HG03280 (cell line): Measurements from ENCODE around the gene SLC22A23.
"Not testable (repeated sequence)": the region's sequence is repeated elsewhere in the genome, so short reads cannot be mapped to it uniquely, and the experiment has no call there.

Experiments
- ATAC-seq: cut with Tn5 transposase; IDR thresholded peaks from one replicate; pipeline ENCODE4 v1.9.1; 2021; ENCODE audit warnings: mild to moderate bottlenecking, moderate library complexity; ENCODE audit not compliant: unreplicated experiment

SLC22A23 gene

GRCh38 chr6:3389390-3390167 is 67.3 kb downstream of the SLC22A23 start:
- no peak for ATAC-seq

- ATAC-seq: no peak
Observed at GRCh38 chr6:3388786-3389185, 68.1 kb downstream of the SLC22A23 start.

- no peak for ATAC-seq
Observed at GRCh38 chr6:3386374-3386857, 70.4 kb downstream of the SLC22A23 start.

- no peak for ATAC-seq
Observed at GRCh38 chr6:3385660-3386151, 71.1 kb downstream of the SLC22A23 start.

- ATAC-seq: not testable (repeated sequence)
Observed at GRCh38 chr6:3385181-3385580, 71.7 kb downstream of the SLC22A23 start.

GRCh38 chr6:3384241-3385143 is 72.4 kb downstream of the SLC22A23 start:
- no peak for ATAC-seq

- ATAC-seq: no peak
Observed at GRCh38 chr6:3383525-3383924, 73.3 kb downstream of the SLC22A23 start.

- ATAC-seq: no peak
Observed at GRCh38 chr6:3382326-3383279, 74.2 kb downstream of the SLC22A23 start.

GRCh38 chr6:3381233-3381921 is 75.5 kb downstream of the SLC22A23 start:
- ATAC-seq: no peak

GRCh38 chr6:3380344-3381232 is 76.3 kb downstream of the SLC22A23 start:
- no peak for ATAC-seq

GRCh38 chr6:3379482-3380060 is 77.3 kb downstream of the SLC22A23 start:
- ATAC-seq: no peak

GRCh38 chr6:3378808-3379207 is 78.0 kb downstream of the SLC22A23 start:
- ATAC-seq: not testable (repeated sequence)

GRCh38 chr6:3378398-3378782 is 78.5 kb downstream of the SLC22A23 start:
- ATAC-seq: not testable (repeated sequence)

GRCh38 chr6:3377536-3378397 is 79.1 kb downstream of the SLC22A23 start:
- ATAC-seq: no peak

- ATAC-seq: no peak
Observed at GRCh38 chr6:3376893-3377535, 79.8 kb downstream of the SLC22A23 start.

- ATAC-seq: no peak
Observed at GRCh38 chr6:3376064-3376463, 80.8 kb downstream of the SLC22A23 start.

- ATAC-seq: no peak
Observed at GRCh38 chr6:3373597-3374203, 83.2 kb downstream of the SLC22A23 start.
